HG02588 (cell line): ENCODE results near the gene MYH6.
"Not testable (repeated sequence)": the region's sequence is repeated elsewhere in the genome, so short reads cannot be mapped to it uniquely, and the experiment has no call there.

Experiments used
- ATAC-seq: cut with Tn5 transposase; IDR thresholded peaks from one replicate; pipeline ENCODE4 v1.9.1; 2021; ENCODE audit warnings: mild to moderate bottlenecking, moderate library complexity; ENCODE audit not compliant: unreplicated experiment

The MYH6 gene

GRCh38 chr14:23399591-23399990 lies 8.5 kb downstream of the MYH6 start:
- no peak for ATAC-seq

GRCh38 chr14:23399136-23399535 lies 8.9 kb downstream of the MYH6 start:
- ATAC-seq = no peak

DNA sequence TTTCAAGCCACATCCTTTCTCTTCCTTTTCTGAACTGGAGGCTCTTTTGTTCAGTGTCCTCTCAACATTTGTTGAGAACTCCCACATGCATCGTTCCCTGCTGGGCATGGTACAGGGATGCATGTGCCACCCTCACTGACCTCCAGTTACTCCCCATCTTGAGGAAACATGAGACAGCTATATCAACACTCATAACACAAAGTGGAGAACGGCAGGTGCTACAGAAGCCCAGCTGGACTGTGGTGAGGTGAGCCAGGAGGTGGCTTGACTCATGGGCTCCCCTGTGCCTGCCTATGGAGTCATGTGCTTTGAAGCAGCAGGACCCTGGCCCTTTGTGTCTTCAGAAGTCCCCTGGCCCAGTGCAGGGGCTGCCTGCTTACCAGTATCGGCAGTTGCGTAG lies 9.7 kb downstream of the MYH6 start:
- ATAC-seq = no peak

- no peak for ATAC-seq
Observed at GRCh38 chr14:23396781-23397407, 11.2 kb downstream of the MYH6 start.

DNA sequence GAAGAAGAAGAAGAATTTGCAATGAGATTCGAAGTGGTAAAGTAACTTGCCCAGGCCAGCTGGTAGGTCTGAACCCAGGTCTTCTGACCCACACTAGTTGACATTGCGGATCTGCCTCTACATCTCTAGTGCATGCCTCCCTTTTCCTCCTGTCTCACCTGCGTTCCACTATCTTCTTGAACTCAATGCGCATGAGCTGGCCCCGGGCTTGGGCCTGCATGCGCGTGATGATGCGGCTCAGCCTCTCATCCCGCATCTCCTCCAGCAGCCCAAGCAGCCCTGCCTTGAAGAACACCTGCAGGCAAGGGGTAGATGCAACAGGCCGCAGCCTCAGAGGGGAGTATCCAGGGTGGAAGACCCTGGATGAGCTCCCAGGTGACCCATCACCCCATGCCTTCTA lies 11.9 kb downstream of the MYH6 start:
- no peak for ATAC-seq

GRCh38 chr14:23392613-23393012 lies 15.5 kb downstream of the MYH6 start:
- no peak for ATAC-seq

DNA sequence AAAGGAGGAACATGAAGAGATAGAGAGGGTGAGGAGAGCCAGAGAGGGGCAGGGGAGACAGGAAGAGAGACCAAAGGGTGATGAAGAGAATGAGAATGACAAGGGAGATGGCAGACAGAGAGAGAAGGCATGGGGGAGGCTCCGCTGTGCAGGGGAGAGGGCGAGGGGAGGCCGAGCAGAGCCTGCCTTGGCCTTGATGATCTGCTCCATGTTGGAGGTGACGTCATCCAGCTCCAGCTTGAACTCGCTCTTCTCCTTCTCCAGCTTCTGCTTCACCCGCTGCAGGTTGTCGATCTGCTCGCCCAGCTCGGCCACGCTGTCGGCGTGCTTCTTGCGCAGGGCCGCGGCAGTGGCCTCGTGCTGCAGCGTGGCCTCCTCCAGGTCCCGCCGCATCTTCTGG lies 18.2 kb downstream of the MYH6 start:
- not testable (repeated sequence) for ATAC-seq

DNA sequence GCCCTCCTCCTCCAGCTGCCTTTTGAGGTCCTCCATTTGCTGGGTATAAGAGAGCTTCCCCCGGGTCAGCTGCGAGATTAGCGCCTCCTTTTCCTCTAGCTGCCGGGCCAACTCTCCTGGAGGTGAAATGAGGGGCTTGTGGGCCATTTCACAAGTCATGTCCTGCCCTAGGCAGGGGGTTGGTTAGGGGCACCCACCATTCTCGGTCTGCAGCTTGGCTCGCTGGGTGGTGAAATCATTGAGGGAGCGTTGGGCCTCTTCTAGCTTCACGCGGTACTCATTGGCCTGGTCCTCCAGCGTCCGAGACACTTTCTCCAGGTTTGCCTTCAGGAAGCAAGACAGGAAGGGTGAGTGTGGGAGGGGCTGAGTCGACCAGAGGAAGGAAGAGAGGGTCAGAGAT lies 18.7 kb downstream of the MYH6 start:
- no peak for ATAC-seq

GRCh38 chr14:23388996-23389395 lies 19.1 kb downstream of the MYH6 start:
- ATAC-seq = no peak

DNA sequence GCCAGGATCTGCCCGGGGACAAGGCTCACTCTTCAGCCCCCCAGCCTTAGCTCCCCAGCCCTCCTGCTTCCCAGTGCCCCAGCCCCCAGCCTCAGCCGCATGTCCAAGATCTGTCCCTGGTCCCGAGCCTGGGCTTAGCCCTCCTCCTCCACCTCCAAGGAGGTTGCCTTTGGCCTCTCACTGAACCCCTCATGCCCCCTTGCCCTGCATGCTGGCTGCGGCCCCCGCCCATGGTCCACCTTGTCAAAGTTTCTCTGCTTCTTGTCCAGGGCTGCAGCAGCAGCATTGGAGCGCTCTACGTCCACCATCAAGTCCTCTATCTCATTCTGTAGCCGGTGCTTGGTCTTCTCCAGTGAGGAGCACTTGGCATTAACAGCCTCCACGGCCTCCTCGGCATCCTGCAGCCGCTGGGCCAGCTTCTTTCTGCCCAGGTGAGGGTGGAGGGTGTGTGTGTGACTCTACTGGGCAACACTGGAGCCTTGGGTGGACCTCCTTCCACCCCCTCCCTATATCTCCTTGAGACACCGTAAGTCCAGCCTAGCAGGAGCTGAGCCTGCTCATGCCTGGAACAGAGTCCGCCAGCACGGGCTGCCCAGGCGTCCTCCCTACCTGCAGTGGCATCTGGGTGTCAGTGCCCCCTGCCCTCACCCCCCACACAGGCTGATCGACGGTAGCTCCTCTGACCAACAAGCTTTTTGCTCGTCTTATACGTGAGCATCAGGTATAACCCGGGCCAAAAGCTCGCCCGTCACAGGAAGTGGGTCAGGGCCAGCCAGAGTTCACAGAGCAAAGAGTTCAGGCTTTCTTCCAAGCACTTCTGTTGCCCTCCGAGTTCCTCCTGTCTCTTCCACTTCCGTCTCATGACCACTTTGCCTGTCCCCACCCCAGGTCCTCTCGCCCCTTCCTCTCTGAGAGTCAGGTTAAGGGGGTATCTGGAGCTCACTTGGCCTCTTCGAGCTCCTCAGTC lies 19.9 kb downstream of the MYH6 start:
- ATAC-seq = no peak

GRCh38 chr14:23386999-23387398 lies 21.1 kb downstream of the MYH6 start:
- no peak for ATAC-seq

- ATAC-seq = not testable (repeated sequence)
Observed at GRCh38 chr14:23386266-23386657, 21.8 kb downstream of the MYH6 start.

DNA sequence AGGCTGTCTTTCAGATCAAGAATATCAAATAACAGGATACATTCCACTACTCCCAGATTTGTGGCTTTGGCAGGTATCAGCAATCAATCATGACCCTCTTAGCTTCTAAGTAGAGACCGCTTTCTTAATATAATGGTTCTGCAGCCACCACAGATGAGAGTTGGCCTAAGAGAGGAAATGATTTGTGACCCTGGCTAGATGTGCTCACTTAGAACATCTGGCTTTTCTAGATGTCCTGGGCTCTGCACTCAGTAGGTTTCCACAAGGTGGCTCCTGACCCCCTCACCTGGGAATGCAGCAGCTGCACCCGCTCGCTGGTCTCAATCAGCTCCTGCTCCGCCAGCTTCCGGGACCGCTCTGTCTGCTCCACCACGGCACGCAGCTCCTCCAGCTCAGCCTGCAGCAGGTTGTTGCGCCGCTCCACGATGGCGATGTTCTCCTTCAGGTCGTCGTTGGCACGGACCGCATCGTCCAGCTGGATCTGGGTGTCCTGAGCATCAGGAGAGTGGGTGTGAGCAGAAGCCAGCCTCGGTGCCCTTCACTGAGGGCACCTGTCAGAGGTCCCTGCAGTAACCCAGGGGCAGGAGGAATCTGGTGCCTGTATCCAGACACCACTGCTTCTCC lies 22.3 kb downstream of the MYH6 start:
- no peak for ATAC-seq

DNA sequence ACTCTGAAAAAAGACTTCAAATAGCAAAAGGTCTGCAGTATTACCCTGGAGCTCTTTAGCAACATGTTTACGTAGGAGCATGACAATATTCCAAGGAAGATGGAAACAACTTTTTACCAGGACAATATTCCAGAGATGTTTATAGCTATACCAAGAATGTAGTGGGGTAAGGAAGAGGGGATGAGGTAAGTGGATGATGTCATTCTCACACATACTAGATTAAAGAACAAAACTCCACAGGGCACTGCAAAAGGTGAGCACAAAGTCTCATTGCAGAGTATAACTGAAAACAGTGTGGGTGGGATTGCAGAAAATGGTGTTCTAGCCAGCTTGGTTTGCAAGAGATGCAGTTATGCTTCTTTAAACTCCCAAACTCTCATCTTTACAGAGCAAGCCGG lies 22.8 kb downstream of the MYH6 start:
- no peak for ATAC-seq

- no peak for ATAC-seq
Observed at GRCh38 chr14:23384364-23385080, 23.6 kb downstream of the MYH6 start.

DNA sequence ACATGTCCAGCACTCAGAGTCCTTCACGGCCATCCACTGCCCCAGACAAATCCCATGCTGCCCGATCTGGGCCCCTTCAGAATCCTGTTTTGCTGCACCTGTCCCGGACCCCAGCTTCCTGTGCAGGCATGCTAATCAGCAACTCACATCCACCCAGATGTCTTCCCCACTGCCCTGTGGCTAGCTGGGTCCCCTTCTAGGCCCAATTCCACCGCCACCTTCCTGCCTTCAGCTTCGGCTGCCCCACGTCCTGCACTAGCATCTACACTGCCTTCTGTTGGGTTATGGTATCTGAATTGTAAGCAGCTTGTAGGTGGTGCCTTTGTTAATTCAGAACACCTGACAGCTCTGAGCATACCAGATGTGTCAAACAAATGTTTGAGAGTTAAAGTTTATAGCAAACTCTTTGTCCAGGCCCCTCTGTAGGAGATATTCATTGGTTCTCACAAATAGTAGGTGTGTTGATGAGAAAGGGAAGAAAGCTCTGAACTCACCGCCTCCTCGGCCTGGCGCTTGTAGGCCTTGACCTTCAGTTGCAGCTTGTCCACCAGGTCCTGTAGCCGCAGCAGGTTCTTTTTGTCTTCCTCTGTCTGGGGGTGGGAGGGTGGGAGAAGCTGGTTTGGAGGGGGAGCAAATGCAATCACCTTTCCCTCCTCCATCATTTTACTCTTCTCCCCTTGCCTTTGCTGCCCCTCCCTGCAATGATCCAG lies 25.2 kb downstream of the MYH6 start:
- no peak for ATAC-seq

- ATAC-seq = no peak
Observed at GRCh38 chr14:23382276-23382675, 25.8 kb downstream of the MYH6 start.

GRCh38 chr14:23381871-23382270 lies 26.2 kb downstream of the MYH6 start:
- no peak for ATAC-seq

DNA sequence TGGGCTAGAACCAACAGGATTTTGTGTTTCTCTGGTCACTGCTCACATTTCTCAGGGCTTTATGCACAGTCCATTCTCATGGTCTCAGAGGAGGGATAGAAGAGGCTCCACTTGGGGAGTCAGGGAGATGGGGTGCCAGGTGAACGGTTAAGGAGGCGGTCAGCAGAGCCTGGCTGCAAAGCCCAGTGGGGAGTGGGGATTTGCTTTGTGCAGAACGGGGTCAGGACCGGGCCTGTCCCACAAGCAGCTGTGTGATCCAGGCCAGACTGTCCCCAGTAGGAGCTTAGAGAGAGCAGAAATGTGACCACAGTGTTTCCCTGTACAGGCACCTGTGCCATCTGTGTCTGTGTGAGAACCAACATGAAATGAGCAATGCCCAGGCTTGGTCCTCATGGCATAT lies 27.1 kb downstream of the MYH6 start:
- ATAC-seq = no peak

- ATAC-seq = no peak
Observed at GRCh38 chr14:23380197-23380914, 27.7 kb downstream of the MYH6 start.
